Endothelial cell of umbilical vein (primary cell): ENCODE data around the gene ADAM8. TPM values are rescaled to one million over a fixed set of nuclear protein-coding genes. Genes with fewer than 3 reads are reported as not detected.

Source experiments
- BruUV-seq: library from RNA; stranded (reverse); fragments of 400-500 nt; replicated peaks from 2 replicates; lab custom pipeline; 2021; lab: Mats Ljungman, UMichigan
- CTCF ChIA-PET: fragments of 300-600, 350-600 bp; sonication (Branson Sonifier 250); formaldehyde crosslinking; loops from one replicate; lab custom pipeline; 2021; ENCODE audit warnings: antibody characterized with exemption, inconsistent platforms; lab: Charles Lee
- POLR2A ChIA-PET: fragments of 300-600, 350-600 bp; sonication (Branson Sonifier 250); formaldehyde crosslinking; loops from one replicate; lab custom pipeline; 2021; ENCODE audit warnings: antibody characterized with exemption, inconsistent platforms; lab: Charles Lee
- DNase-seq: peaks from one replicate; pipeline ENCODE4 v3.0.0-alpha.2; 2011; ENCODE audit warnings: low read depth, low spot score
- FAIRE-seq: peaks from 2 replicates; lab custom pipeline; 2011; peaks lifted over from hg19 to GRCh38; lab: Jason Lieb, UNC
- H2AFZ ChIP-seq: 2 replicates; pipeline ENCODE4 v1.6.0; 2012; ENCODE audit warnings: low read depth, low read length, control low read depth, inconsistent platforms
- H3K27ac ChIP-seq: 2 replicates; pipeline ENCODE4 v1.5.1; 2011; ENCODE audit warnings: low read depth, mild to moderate bottlenecking, control low read depth, low read length, moderate library complexity; ENCODE audit not compliant: insufficient read depth
- H3K27me3 ChIP-seq, 2 experiments: 2 replicates each; pipeline versions ENCODE4 v1.6.0 to v1.6.1; 2011; ENCODE audit warnings: low read length in 2 of 2, mixed read lengths in 1 of 2; ENCODE audit not compliant: control insufficient read depth in 2 of 2, insufficient read depth in 2 of 2
- H3K36me3 ChIP-seq, 2 experiments: 2 replicates in 1 of 2; 3 replicates in 1 of 2; pipeline ENCODE4 v1.5.1; 2011; ENCODE audit warnings: low read length in 2 of 2, mild to moderate bottlenecking in 1 of 2, moderate library complexity in 1 of 2; ENCODE audit not compliant: control insufficient read depth in 2 of 2, insufficient read depth in 2 of 2; ENCODE audit errors: extremely low read depth in 1 of 2
- H3K4me1 ChIP-seq: 3 replicates; pipeline ENCODE4 v1.5.1; 2011; ENCODE audit warnings: mild to moderate bottlenecking, low read length; ENCODE audit not compliant: control insufficient read depth, insufficient read depth; ENCODE audit errors: extremely low read depth
- H3K4me2 ChIP-seq: 2 replicates; pipeline ENCODE4 v1.6.1; 2011; ENCODE audit warnings: low read length, control low read depth, mixed read lengths; ENCODE audit not compliant: insufficient read depth
- H3K4me3 ChIP-seq, 3 experiments: fragments of 200-600 bp in 1 of 3; sonication (generic), shearing (Covaris generic) in 1 of 3; replicated peaks in 1 of 3; 2 replicates each; pipeline ENCODE4 v1.5.1; 2011 to 2016; ENCODE audit warnings: control low read depth in 3 of 3, low read length in 3 of 3, mild to moderate bottlenecking in 2 of 3, inconsistent platforms in 1 of 3, low read depth in 1 of 3, moderate library complexity in 1 of 3; ENCODE audit not compliant: insufficient read depth in 1 of 3
- H3K79me2 ChIP-seq: 2 replicates; pipeline ENCODE4 v1.6.0; 2012; ENCODE audit warnings: low read length, inconsistent platforms; ENCODE audit not compliant: control insufficient read depth, insufficient read depth
- H3K9ac ChIP-seq: replicated peaks from 2 replicates; pipeline ENCODE3; 2011; ENCODE audit warnings: low read length, control low read depth; ENCODE audit not compliant: insufficient read depth; ENCODE audit errors: extremely low read depth
- H3K9me1 ChIP-seq: replicated peaks from 3 replicates; pipeline ENCODE4 v1.6.0; 2011; ENCODE audit warnings: mild to moderate bottlenecking, low read length; ENCODE audit not compliant: control insufficient read depth, insufficient read depth; ENCODE audit errors: extremely low read depth
- H3K9me3 ChIP-seq: replicated peaks from 2 replicates; pipeline ENCODE4 v1.5.1; 2012; ENCODE audit warnings: low read length, inconsistent platforms; ENCODE audit not compliant: control insufficient read depth, insufficient read depth
- H4K20me1 ChIP-seq: replicated peaks from 2 replicates; pipeline ENCODE3; 2011; ENCODE audit warnings: mild to moderate bottlenecking, low read length; ENCODE audit not compliant: control insufficient read depth, insufficient read depth; ENCODE audit errors: extremely low read depth
- EZH2 ChIP-seq: IDR thresholded peaks from 2 replicates; pipeline ENCODE4 v1.6.1; 2012; ENCODE audit warnings: borderline replicate concordance, low read depth, mild to moderate bottlenecking, moderate library complexity, low read length, inconsistent platforms; ENCODE audit not compliant: severe bottlenecking
- FOS ChIP-seq: IDR thresholded peaks from 2 replicates; pipeline ENCODE4 v1.6.1; 2011; ENCODE audit warnings: mild to moderate bottlenecking, low read length, moderate library complexity, borderline replicate concordance; ENCODE audit not compliant: insufficient read depth
- GATA2 ChIP-seq: IDR thresholded peaks from 2 replicates; pipeline ENCODE4 v1.7.0; 2011; ENCODE audit warnings: low read depth, mild to moderate bottlenecking, moderate library complexity, mixed read lengths, low read length; ENCODE audit not compliant: insufficient read length, insufficient read depth
- JUN ChIP-seq: IDR thresholded peaks from 2 replicates; pipeline ENCODE4 v1.6.1; 2011; ENCODE audit warnings: borderline replicate concordance, low read depth; ENCODE audit not compliant: insufficient read length, insufficient read depth
- MYC ChIP-seq: IDR thresholded peaks from one replicate; pipeline ENCODE4 v1.6.1; 2011; ENCODE audit warnings: mild to moderate bottlenecking, low read depth, low read length
- POLR2A ChIP-seq: IDR thresholded peaks from 2 replicates; pipeline ENCODE4 v1.6.1; 2012; ENCODE audit warnings: low read depth, mild to moderate bottlenecking, control low read depth, low read length
- POLR2AphosphoS5 ChIP-seq: IDR thresholded peaks from 2 replicates; pipeline ENCODE4 v1.6.1; 2012; ENCODE audit warnings: low read depth, mild to moderate bottlenecking, control low read depth, low read length, moderate library complexity; ENCODE audit not compliant: insufficient read depth
- dilution Hi-C: fragments of 300-500 bp; cut with MboI; formaldehyde crosslinking; loops from one replicate; pipeline ENCODE4 v1.15.0; 2019; ENCODE audit warnings: low sequenced_read_pairs; ENCODE audit not compliant: extremely low pct_ligation_motif_present
- intact Hi-C: fragments of 100-400 bp; cut with micrococcal nuclease; formaldehyde crosslinking; loops from one replicate; pipeline ENCODE4 v1.10.0; 2022
- polyA plus RNA-seq, 4 experiments: library from polyadenylated mRNA; depleted of rRNA in 3 of 4; stranded (reverse) in 3 of 4; unstranded in 1 of 4; fragments of >200 nt; gene quantifications; 2 replicates each; pipeline versions ENCODE4 v1.2.1 to v1.2.3, GENCODE V29; 2011 to 2012; ENCODE audit warnings: missing spikeins in 1 of 4
- total RNA-seq: library from RNA; stranded (reverse); gene quantifications from 2 replicates; pipeline ENCODE4 v1.2.3, GENCODE V29; 2021
- TF ChIP-seq, protein P1 (sequence below), 2 donors: IDR thresholded peaks; 1 replicate in 1 of 2; 2 replicates in 1 of 2; pipeline ENCODE4 v1.5.1; 2011; ENCODE audit warnings: low read length in 2 of 2, mild to moderate bottlenecking in 2 of 2, moderate library complexity in 2 of 2, control low read depth in 1 of 2, inconsistent platforms in 1 of 2, low read depth in 1 of 2; ENCODE audit not compliant: insufficient read depth in 1 of 2; ENCODE audit errors: extremely low read depth in 1 of 2
- TF ChIP-seq, protein P2 (sequence below): IDR thresholded peaks from 2 replicates; pipeline ENCODE4 v1.6.1; 2011; ENCODE audit not compliant: insufficient read depth, insufficient read length

ADAM8 gene
- total and polyA plus RNA-seq, 2 donors (not counting 3 experiments of a cell fraction or from before 2014, with no cell fraction given), result 0.51 to 0.55 TPM

DNA sequence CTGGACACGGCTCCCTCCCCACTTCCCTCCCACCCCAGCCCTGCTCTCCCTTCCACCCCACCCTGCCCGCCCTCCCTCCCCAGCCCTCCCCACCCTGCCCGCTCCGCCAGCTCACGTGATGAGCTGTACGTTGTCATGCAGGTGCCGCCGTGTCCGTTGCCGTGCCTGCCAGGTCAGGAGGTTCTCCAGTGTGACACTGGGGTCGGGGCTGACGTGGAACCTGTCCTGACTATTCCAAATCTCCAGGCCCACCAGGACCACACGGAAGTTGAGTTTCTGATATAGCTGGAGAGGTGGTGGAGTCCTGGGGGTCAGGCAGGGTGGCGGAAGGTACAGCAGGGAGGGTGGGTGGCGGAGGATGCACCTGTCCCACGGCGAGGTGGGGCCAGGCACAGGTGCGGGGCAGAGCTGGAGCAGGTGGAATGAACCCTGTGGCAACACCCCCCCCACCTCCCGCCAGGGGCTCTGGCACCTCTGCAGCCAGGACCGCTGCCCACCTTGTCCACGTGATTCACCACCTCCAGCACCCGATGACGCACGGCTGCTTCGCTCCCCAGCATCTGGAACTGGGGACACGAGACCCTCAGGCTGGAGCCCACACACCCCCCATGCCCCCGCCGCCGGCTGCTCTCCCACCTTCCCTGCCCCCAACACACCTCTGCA lies 4.2 kb downstream of the ADAM8 start:
- ChIA-PET CTCF (no interaction called here), POLR2A (interaction anchor here (0.7 kb wide), 1 partner anchor 234 kb away, joined by 5 read pairs; no protein-coding TSS in a partner anchor)
- intact Hi-C loops, result no loop called here
- Histone ChIP-seq H3K27me3 (peaks cover 5 to 10% of the 10 kb centered on the region in 2 experiments), H3K4me3 (no peak overlapping the region), H3K4me1 (no peaks in the 10 kb centered on the region), H3K4me2 (no peak overlapping the region), H3K9me1 (no peaks in the 10 kb centered on the region), H2AFZ (no peak overlapping the region), H4K20me1 (no peaks in the 10 kb centered on the region), H3K36me3 (no peaks in the 10 kb centered on the region), H3K27ac (no peak overlapping the region), H3K9me3 (no peaks in the 10 kb centered on the region), H3K9ac (no peak overlapping the region), H3K79me2 (no peaks in the 10 kb centered on the region)
- DNase-seq (no peak), FAIRE-seq (no peak)
- no TSS peak for BruUV-seq
- dilution Hi-C loops, result no loop called here
- no peak for TF ChIP-seq POLR2A
- TF ChIP-seq JUN, result no peak
- TF ChIP-seq GATA2, result no peak
- TF ChIP-seq, protein P1, sequence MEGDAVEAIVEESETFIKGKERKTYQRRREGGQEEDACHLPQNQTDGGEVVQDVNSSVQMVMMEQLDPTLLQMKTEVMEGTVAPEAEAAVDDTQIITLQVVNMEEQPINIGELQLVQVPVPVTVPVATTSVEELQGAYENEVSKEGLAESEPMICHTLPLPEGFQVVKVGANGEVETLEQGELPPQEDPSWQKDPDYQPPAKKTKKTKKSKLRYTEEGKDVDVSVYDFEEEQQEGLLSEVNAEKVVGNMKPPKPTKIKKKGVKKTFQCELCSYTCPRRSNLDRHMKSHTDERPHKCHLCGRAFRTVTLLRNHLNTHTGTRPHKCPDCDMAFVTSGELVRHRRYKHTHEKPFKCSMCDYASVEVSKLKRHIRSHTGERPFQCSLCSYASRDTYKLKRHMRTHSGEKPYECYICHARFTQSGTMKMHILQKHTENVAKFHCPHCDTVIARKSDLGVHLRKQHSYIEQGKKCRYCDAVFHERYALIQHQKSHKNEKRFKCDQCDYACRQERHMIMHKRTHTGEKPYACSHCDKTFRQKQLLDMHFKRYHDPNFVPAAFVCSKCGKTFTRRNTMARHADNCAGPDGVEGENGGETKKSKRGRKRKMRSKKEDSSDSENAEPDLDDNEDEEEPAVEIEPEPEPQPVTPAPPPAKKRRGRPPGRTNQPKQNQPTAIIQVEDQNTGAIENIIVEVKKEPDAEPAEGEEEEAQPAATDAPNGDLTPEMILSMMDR (IDR thresholded peaks at IDR 0.05; ENCODE audit: extremely low read depth in 1 of 2, insufficient read depth in 1 of 2, low read depth in 1 of 2, low read length in 2 of 2), result no peak
- no peak for TF ChIP-seq POLR2AphosphoS5
- no peak for TF ChIP-seq EZH2
- no peak for TF ChIP-seq FOS
- TF ChIP-seq MYC, result no peak
- TF ChIP-seq, protein P2, sequence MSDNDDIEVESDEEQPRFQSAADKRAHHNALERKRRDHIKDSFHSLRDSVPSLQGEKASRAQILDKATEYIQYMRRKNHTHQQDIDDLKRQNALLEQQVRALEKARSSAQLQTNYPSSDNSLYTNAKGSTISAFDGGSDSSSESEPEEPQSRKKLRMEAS, result no peak
